ENCODE results near the gene CXCR4.

- TF ChIP-seq POLR2AphosphoS5 (IDR thresholded peaks at IDR 0.05; ENCODE audit: low read depth, low read length) (peak; percentile 48; the same call in 1 of the 2 replicates), POLR2A (IDR thresholded peaks at IDR 0.05; ENCODE audit: low read depth, low read length) (no peak), TAF1 (IDR thresholded peaks at IDR 0.05; ENCODE audit: borderline replicate concordance, low read depth, low read length) (no peak)
Observed at GRCh38 chr2:136131961-136132824, 14.2 kb upstream of the CXCR4 start.
